ENCODE measurements around the gene NR0B1. TPM values are rescaled to one million over a fixed set of nuclear protein-coding genes. Genes with fewer than 3 reads are reported as not detected.

Gene NR0B1, protein sequence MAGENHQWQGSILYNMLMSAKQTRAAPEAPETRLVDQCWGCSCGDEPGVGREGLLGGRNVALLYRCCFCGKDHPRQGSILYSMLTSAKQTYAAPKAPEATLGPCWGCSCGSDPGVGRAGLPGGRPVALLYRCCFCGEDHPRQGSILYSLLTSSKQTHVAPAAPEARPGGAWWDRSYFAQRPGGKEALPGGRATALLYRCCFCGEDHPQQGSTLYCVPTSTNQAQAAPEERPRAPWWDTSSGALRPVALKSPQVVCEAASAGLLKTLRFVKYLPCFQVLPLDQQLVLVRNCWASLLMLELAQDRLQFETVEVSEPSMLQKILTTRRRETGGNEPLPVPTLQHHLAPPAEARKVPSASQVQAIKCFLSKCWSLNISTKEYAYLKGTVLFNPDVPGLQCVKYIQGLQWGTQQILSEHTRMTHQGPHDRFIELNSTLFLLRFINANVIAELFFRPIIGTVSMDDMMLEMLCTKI
- polyA plus RNA-seq (2012; ENCODE audit: insufficient read length, low read depth): not detected

DNA sequence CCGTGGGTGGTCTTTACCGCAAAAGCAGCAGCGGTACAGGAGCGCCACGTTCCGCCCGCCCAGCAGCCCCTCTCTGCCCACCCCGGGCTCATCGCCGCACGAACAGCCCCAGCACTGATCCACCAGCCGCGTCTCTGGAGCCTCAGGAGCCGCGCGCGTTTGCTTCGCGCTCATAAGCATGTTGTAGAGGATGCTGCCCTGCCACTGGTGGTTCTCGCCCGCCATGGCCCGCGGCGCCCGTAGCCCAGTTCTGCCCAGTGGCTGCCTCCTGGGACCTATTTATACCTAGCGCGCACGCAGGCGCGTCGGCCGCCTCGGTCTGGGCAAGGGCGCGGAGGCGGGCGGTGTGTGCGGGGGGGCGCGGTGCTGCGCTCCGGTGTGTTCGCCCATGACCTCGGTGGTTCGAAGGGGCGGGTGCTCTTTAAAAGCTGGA lies at the start of gene NR0B1:
NR0B1 (minus strand) TSS at position 252 of the 433 bp plus-strand sequence; CDS start at position 225, 27 bp downstream.
- no peak for TF ChIP-seq SIN3A (IDR thresholded peaks at IDR 0.05; ENCODE audit: borderline replicate concordance, insufficient read depth, low read length)
- TF ChIP-seq, protein P1, sequence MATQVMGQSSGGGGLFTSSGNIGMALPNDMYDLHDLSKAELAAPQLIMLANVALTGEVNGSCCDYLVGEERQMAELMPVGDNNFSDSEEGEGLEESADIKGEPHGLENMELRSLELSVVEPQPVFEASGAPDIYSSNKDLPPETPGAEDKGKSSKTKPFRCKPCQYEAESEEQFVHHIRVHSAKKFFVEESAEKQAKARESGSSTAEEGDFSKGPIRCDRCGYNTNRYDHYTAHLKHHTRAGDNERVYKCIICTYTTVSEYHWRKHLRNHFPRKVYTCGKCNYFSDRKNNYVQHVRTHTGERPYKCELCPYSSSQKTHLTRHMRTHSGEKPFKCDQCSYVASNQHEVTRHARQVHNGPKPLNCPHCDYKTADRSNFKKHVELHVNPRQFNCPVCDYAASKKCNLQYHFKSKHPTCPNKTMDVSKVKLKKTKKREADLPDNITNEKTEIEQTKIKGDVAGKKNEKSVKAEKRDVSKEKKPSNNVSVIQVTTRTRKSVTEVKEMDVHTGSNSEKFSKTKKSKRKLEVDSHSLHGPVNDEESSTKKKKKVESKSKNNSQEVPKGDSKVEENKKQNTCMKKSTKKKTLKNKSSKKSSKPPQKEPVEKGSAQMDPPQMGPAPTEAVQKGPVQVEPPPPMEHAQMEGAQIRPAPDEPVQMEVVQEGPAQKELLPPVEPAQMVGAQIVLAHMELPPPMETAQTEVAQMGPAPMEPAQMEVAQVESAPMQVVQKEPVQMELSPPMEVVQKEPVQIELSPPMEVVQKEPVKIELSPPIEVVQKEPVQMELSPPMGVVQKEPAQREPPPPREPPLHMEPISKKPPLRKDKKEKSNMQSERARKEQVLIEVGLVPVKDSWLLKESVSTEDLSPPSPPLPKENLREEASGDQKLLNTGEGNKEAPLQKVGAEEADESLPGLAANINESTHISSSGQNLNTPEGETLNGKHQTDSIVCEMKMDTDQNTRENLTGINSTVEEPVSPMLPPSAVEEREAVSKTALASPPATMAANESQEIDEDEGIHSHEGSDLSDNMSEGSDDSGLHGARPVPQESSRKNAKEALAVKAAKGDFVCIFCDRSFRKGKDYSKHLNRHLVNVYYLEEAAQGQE (IDR thresholded peaks at IDR 0.05; ENCODE audit: insufficient read depth in 1 of 2, low read depth in 2 of 2, low read length in 2 of 2): no peak
- TF ChIP-seq FOXP2 (optimal IDR thresholded peaks at IDR 0.05; ENCODE audit: borderline replicate concordance, extremely low read depth, extremely low read length, insufficient read depth): no peak
- no peak for TF ChIP-seq POLR2AphosphoS5 (IDR thresholded peaks at IDR 0.05; ENCODE audit: low read depth, low read length)
- TF ChIP-seq TAF1 (IDR thresholded peaks at IDR 0.05; ENCODE audit: borderline replicate concordance, insufficient read depth, low read length): no peak

DNA sequence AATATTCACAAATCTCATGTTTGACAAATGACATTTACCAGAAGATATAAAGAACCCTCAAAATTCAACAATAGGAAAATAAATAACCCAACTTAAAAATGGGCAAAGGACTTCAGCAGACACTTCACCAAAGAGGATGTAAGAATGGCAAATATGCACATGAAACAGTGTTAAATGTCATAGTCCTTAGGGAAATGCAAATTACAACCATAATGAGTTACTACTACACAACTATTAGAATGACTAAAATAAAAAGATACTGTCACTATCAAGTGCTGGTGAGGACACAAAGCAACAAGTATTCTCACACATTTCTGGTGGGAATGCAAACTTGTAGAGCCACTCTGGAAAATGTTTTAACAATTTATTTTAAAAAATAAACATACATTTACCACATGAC lies 40.8 kb upstream of the NR0B1 start:
- TF ChIP-seq FOXP2 (optimal IDR thresholded peaks at IDR 0.05; ENCODE audit: borderline replicate concordance, extremely low read depth, extremely low read length, insufficient read depth): no peak
- no peak for TF ChIP-seq TAF1 (IDR thresholded peaks at IDR 0.05; ENCODE audit: borderline replicate concordance, insufficient read depth, low read length)
- no peak for TF ChIP-seq SIN3A (IDR thresholded peaks at IDR 0.05; ENCODE audit: borderline replicate concordance, insufficient read depth, low read length)
- TF ChIP-seq, protein P1 (IDR thresholded peaks at IDR 0.05; ENCODE audit: insufficient read depth in 1 of 2, low read depth in 2 of 2, low read length in 2 of 2): no peak
- no peak for TF ChIP-seq POLR2AphosphoS5 (IDR thresholded peaks at IDR 0.05; ENCODE audit: low read depth, low read length)

DNA sequence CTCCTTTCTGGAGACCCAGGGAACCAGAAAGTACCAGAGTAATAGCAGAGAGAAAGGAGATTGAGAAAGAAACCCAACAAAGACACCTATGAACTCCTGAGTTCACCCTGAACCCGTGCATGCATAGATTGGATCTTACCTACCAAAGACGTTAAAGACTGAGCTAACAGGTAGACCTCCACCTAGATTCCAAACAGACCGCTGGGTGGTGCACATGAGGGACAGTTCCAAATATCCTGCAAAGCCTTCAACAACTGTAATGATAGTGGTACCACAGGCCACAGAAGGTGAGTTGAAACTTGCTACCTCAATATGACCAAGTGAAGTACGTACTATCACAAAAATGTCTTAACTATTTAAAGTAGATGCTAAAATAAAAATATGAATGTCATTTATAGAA lies 34.0 kb upstream of the NR0B1 start:
- no peak for TF ChIP-seq SIN3A (IDR thresholded peaks at IDR 0.05; ENCODE audit: borderline replicate concordance, insufficient read depth, low read length)
- TF ChIP-seq, protein P1 (IDR thresholded peaks at IDR 0.05; ENCODE audit: insufficient read depth in 1 of 2, low read depth in 2 of 2, low read length in 2 of 2): no peak
- TF ChIP-seq TAF1 (IDR thresholded peaks at IDR 0.05; ENCODE audit: borderline replicate concordance, insufficient read depth, low read length): no peak

DNA sequence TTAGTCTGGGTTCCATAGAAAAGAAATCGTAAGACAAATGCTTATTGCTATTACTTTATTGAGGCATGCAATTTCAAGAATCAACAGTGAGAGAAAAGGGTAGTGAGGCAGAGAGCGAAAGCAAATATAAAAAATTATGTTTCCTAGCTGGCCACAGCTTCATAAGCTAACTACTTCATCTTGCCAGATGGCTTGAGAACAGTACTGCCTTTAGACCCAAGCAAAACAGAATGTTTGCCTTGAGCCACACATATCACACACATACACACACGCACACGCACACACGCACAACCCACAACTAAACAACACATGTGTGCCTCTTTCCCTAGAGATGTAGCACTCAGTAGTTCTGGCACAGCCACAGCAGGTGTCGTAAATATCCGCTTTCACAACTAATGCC lies 31.6 kb upstream of the NR0B1 start:
- TF ChIP-seq POLR2AphosphoS5 (IDR thresholded peaks at IDR 0.05; ENCODE audit: low read depth, low read length): no peak
- TF ChIP-seq, protein P1 (IDR thresholded peaks at IDR 0.05; ENCODE audit: insufficient read depth in 1 of 2, low read depth in 2 of 2, low read length in 2 of 2): no peak
- TF ChIP-seq SIN3A (IDR thresholded peaks at IDR 0.05; ENCODE audit: borderline replicate concordance, insufficient read depth, low read length): no peak
- TF ChIP-seq FOXP2 (optimal IDR thresholded peaks at IDR 0.05; ENCODE audit: borderline replicate concordance, extremely low read depth, extremely low read length, insufficient read depth): no peak
- no peak for TF ChIP-seq TAF1 (IDR thresholded peaks at IDR 0.05; ENCODE audit: borderline replicate concordance, insufficient read depth, low read length)
